ENCODE data around the gene CHPF.

GRCh38 chr2:219566640-219567039, 23.0 kb upstream of the CHPF start:
- TF ChIP-seq POLR2A (IDR thresholded peaks at IDR 0.05) = no peak
- TF ChIP-seq CTCF (IDR thresholded peaks at IDR 0.05) = no peak

Data from body of pancreas (tissue), 4 donors.